Measurements from ENCODE around the gene LAMC3.

LAMC3 gene

DNA sequence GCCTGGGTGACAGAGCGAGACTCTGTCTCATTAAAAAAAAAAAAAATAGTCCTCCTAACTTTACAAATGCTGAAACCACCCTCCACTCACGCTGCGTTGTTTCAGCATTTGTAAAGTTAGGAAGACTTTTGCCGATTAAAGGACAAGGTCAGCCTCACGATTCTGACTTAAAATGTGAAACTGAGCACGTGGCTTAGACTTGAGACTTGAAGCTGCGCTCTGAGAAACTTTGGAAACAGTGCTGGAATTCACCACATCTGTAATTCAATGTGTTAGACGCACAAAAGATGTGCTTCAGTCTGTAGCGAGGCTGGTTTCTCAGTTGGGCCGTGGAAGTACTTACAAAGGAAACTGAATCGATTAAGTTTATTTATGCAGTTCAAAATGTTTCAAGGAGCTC is 25.0 kb upstream of the LAMC3 start:
- WGBS (ENCODE audit: insufficient coverage): 95% methylated on average over 10 of the region's 11 CpGs
- CTCF ChIA-PET: interaction anchor here (0.8 to 2.4 kb wide), 3 partner anchors 14 to 113 kb away, joined by 3 to 9 read pairs (median 4); no protein-coding TSS in a partner anchor

DNA sequence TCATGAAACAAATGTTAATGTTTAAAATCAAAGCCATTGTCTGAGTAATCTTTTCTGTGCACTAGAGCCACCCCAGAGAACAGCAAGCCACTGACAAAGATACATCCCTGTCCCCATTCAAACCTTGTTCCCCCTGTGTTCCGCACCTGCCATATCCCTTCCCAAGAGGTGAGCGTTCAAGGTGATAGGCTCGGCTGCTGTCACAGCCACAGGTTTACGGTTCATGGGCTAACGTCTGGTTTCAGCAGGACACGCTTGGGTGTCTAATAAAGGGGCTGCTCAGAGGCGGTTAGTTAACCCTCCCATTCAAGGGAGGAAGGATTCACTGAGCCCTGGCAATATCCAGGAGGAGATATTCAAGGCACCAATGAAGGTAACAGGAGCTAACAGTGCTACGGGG is 24.5 kb upstream of the LAMC3 start:
- Histone ChIP-seq H3K27ac (ENCODE audit: insufficient read depth in 1 of 2, low read depth in 1 of 2, low read length in 2 of 2, poor library complexity in 1 of 2, severe bottlenecking in 2 of 2) (no peak overlapping the region), H3K4me1 (ENCODE audit: control extremely low read depth in 1 of 4, control insufficient read depth in 4 of 4, insufficient read depth in 4 of 4, low read length in 3 of 4) (peaks cover 0 to 24% (median 15%) of the 10 kb centered on the region in 4 experiments), H3K36me3 (ENCODE audit: control insufficient read depth in 4 of 4, insufficient read depth in 4 of 4, low read length in 3 of 4) (no peaks in the 10 kb centered on the region), H3K27me3 (replicated peaks in 2 of 5; ENCODE audit: control insufficient read depth in 4 of 5, insufficient read depth in 5 of 5, low read length in 4 of 5) (peaks cover 0 to 3% (median 0%) of the 10 kb centered on the region in 5 experiments), H3K4me3 (ENCODE audit: control insufficient read depth in 1 of 7, extremely low read depth in 1 of 7, insufficient read depth in 4 of 7, low read depth in 2 of 7, low read length in 6 of 7) (no peak overlapping the region), H3K9me3 (ENCODE audit: control extremely low read depth in 1 of 5, control insufficient read depth in 4 of 5, insufficient read depth in 2 of 5, low read depth in 1 of 5, low read length in 4 of 5) (no peaks in the 10 kb centered on the region)
- 96% methylated on average over 8 of the region's 8 CpGs for WGBS (ENCODE audit: insufficient coverage)
- ChIA-PET CTCF (interaction anchor here (0.8 to 2.0 kb wide), 3 partner anchors 14 to 113 kb away, joined by 3 to 6 read pairs (median 4); no protein-coding TSS in a partner anchor), POLR2A (no interaction called here)
- DNase-seq: no peak

More for the DNA sequence above, 25.0 kb upstream of the LAMC3 start:
- H3K9me3 ChIP-seq (ENCODE audit: control extremely low read depth in 1 of 5, control insufficient read depth in 4 of 5, insufficient read depth in 2 of 5, low read depth in 1 of 5, low read length in 4 of 5): no peaks in the 10 kb centered on the region
- peaks cover 0 to 24% (median 15%) of the 10 kb centered on the region in 4 experiments for H3K4me1 ChIP-seq (ENCODE audit: control extremely low read depth in 1 of 4, control insufficient read depth in 4 of 4, insufficient read depth in 4 of 4, low read length in 3 of 4)
- H3K36me3 ChIP-seq (ENCODE audit: control insufficient read depth in 4 of 4, insufficient read depth in 4 of 4, low read length in 3 of 4): no peaks in the 10 kb centered on the region
- DNase-seq: no peak
- POLR2A ChIA-PET: no interaction called here
- peaks cover 0 to 3% (median 0%) of the 10 kb centered on the region in 5 experiments for H3K27me3 ChIP-seq (replicated peaks in 2 of 5; ENCODE audit: control insufficient read depth in 4 of 5, insufficient read depth in 5 of 5, low read length in 4 of 5)
- no peak overlapping the region for H3K27ac ChIP-seq (ENCODE audit: insufficient read depth in 1 of 2, low read depth in 1 of 2, low read length in 2 of 2, poor library complexity in 1 of 2, severe bottlenecking in 2 of 2)
- no peak overlapping the region for H3K4me3 ChIP-seq (ENCODE audit: control insufficient read depth in 1 of 7, extremely low read depth in 1 of 7, insufficient read depth in 4 of 7, low read depth in 2 of 7, low read length in 6 of 7)

DNA sequence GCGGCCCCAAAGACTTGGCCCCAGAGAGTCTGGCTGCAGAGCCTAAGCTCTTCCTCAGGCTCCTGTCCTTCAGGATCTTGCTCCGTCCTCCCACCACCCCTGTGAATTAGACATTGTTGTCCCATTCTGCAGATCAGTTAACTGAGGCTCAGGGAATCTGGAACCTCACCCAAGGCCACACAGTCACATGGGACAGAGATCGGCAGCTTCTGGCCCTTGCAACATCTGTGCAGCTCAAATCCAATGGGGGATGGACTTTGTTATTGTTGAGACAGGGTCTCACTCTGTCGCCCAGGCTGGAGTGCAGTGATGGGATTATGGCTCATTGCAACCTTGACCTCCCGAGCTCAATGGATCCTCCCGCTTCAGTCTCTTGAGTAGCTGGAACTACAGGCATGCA is 23.9 kb upstream of the LAMC3 start:
- ChIA-PET POLR2A (interaction anchor here (0.6 kb wide), 1 partner anchor 116 kb away, joined by 3 read pairs; no protein-coding TSS in a partner anchor), CTCF (interaction anchor here (1.3 to 2.0 kb wide), 2 partner anchors 13 to 114 kb away, joined by 4 to 6 read pairs; no protein-coding TSS in a partner anchor)
- no peaks in the 10 kb centered on the region for H3K9me3 ChIP-seq (ENCODE audit: control extremely low read depth in 1 of 5, control insufficient read depth in 4 of 5, insufficient read depth in 2 of 5, low read depth in 1 of 5, low read length in 4 of 5)
- H3K4me1 ChIP-seq (ENCODE audit: control extremely low read depth in 1 of 4, control insufficient read depth in 4 of 4, insufficient read depth in 4 of 4, low read length in 3 of 4): peaks cover 0 to 20% (median 15%) of the 10 kb centered on the region in 4 experiments
- no peak for DNase-seq
- WGBS (ENCODE audit: insufficient coverage): 100% methylated on average over 6 of the region's 6 CpGs
- no peak overlapping the region for H3K27ac ChIP-seq (ENCODE audit: insufficient read depth in 1 of 2, low read depth in 1 of 2, low read length in 2 of 2, poor library complexity in 1 of 2, severe bottlenecking in 2 of 2)
- peaks cover 0 to 3% (median 0%) of the 10 kb centered on the region in 5 experiments for H3K27me3 ChIP-seq (replicated peaks in 2 of 5; ENCODE audit: control insufficient read depth in 4 of 5, insufficient read depth in 5 of 5, low read length in 4 of 5)
- H3K36me3 ChIP-seq (ENCODE audit: control insufficient read depth in 4 of 4, insufficient read depth in 4 of 4, low read length in 3 of 4): no peaks in the 10 kb centered on the region
- no peak overlapping the region for H3K4me3 ChIP-seq (ENCODE audit: control insufficient read depth in 1 of 7, extremely low read depth in 1 of 7, insufficient read depth in 4 of 7, low read depth in 2 of 7, low read length in 6 of 7)

DNA sequence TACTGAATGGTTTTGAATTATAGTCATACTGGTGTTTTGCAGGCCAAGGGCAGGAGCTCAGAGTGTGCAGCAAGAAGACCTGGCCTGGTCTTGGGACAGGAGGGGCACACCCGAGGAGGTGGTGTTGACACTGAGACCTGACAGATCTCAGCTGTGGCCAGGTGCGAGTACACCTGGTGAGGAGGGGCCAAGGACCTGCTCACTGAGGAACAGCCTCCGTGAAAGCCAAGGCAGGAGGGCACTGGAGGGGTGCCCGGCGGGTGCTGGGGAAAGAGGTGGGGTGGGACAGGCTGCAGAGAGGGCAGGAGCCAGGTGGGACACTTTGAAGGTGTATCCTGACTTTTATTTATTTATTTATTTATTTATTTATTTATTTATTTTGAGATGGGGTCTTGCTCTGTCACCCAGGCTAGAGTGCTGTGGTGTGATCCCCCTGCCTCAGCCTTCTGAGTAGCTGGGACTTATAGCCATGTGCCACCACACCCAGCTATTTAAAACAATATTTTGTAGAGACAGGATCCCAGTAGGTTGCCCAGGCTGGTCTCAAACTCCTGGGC is 23.3 kb upstream of the LAMC3 start:
- Histone ChIP-seq H3K4me1 (ENCODE audit: control extremely low read depth in 1 of 4, control insufficient read depth in 4 of 4, insufficient read depth in 4 of 4, low read length in 3 of 4) (peaks cover 0 to 18% (median 8%) of the 10 kb centered on the region in 4 experiments), H3K27ac (ENCODE audit: insufficient read depth in 1 of 2, low read depth in 1 of 2, low read length in 2 of 2, poor library complexity in 1 of 2, severe bottlenecking in 2 of 2) (no peak overlapping the region), H3K9me3 (ENCODE audit: control extremely low read depth in 1 of 5, control insufficient read depth in 4 of 5, insufficient read depth in 2 of 5, low read depth in 1 of 5, low read length in 4 of 5) (no peaks in the 10 kb centered on the region), H3K36me3 (ENCODE audit: control insufficient read depth in 4 of 4, insufficient read depth in 4 of 4, low read length in 3 of 4) (no peaks in the 10 kb centered on the region), H3K4me3 (ENCODE audit: control insufficient read depth in 1 of 7, extremely low read depth in 1 of 7, insufficient read depth in 4 of 7, low read depth in 2 of 7, low read length in 6 of 7) (no peak overlapping the region), H3K27me3 (replicated peaks in 2 of 5; ENCODE audit: control insufficient read depth in 4 of 5, insufficient read depth in 5 of 5, low read length in 4 of 5) (peaks cover 0 to 3% (median 0%) of the 10 kb centered on the region in 5 experiments)
- ChIA-PET CTCF (interaction anchor here (2.0 to 2.5 kb wide), 2 partner anchors 13 to 116 kb away, joined by 6 to 10 read pairs; no protein-coding TSS in a partner anchor), POLR2A (no interaction called here)
- WGBS (ENCODE audit: insufficient coverage): 96% methylated on average over 5 of the region's 5 CpGs
- no peak for DNase-seq

DNA sequence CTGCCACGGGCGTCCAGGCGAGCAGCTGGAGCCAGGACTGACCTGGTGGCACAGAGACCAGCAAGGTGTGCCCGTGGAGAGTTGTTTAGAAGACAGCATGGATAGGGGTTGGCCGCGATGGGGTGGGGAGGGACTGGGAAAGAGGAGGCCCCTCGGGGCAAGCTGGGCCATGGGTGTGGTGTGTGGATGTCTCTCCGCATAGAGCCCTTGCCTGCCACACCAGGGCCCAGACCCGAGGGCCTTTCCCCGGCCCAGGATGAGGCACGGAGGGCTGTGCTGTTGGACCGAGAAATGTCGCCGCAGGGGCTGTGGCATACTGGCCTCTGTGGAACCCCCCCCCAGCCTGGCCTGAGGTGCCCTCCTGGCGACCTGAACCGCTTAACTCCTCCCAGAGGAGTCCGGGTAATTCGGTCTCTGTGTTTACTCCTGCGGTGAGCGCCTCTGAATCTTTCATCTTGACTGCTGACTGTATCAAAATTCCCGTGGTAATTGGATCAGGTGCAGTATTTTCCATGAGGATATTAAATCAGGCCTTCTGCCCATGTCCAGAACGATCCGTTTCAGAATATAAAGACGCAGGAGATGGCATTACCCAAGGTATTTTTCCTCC is 22.5 kb upstream of the LAMC3 start:
- H3K36me3 ChIP-seq (ENCODE audit: control insufficient read depth in 4 of 4, insufficient read depth in 4 of 4, low read length in 3 of 4): no peaks in the 10 kb centered on the region
- WGBS (ENCODE audit: insufficient coverage): 92% methylated on average over 24 of the region's 24 CpGs
- no peak overlapping the region for H3K4me3 ChIP-seq (ENCODE audit: control insufficient read depth in 1 of 7, extremely low read depth in 1 of 7, insufficient read depth in 4 of 7, low read depth in 2 of 7, low read length in 6 of 7)
- POLR2A ChIA-PET: no interaction called here
- peaks cover 0 to 12% (median 1%) of the 10 kb centered on the region in 4 experiments for H3K4me1 ChIP-seq (ENCODE audit: control extremely low read depth in 1 of 4, control insufficient read depth in 4 of 4, insufficient read depth in 4 of 4, low read length in 3 of 4)
- no peaks in the 10 kb centered on the region for H3K9me3 ChIP-seq (ENCODE audit: control extremely low read depth in 1 of 5, control insufficient read depth in 4 of 5, insufficient read depth in 2 of 5, low read depth in 1 of 5, low read length in 4 of 5)
- H3K27me3 ChIP-seq (replicated peaks in 2 of 5; ENCODE audit: control insufficient read depth in 4 of 5, insufficient read depth in 5 of 5, low read length in 4 of 5): peaks cover 0 to 3% (median 0%) of the 10 kb centered on the region in 5 experiments
- CTCF ChIA-PET: interaction anchor here (2.0 to 2.5 kb wide), 2 partner anchors 12 to 117 kb away, joined by 6 to 10 read pairs; no protein-coding TSS in a partner anchor
- no peak for DNase-seq
- no peak overlapping the region for H3K27ac ChIP-seq (ENCODE audit: insufficient read depth in 1 of 2, low read depth in 1 of 2, low read length in 2 of 2, poor library complexity in 1 of 2, severe bottlenecking in 2 of 2)

DNA sequence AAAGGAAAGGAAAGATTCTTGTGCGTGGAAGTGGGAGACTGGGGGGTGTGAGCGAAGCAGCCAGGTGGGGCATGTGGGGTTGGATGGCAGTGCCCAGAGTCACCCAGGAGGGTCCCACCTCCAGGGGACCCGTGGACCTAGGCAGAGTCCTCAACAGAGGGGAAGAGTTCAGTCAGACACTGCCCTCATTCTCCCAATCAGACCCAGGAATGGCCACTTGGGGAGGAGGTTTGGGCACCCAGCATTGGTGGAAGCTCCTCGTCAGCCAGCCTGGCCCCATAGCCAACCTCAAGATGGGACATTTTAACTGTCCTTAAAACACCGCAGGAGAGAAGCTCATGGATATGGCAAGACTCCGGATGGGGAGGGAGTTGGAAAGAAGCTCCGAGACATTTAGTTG is 21.9 kb upstream of the LAMC3 start:
- 92% methylated on average over 6 of the region's 7 CpGs for WGBS (ENCODE audit: insufficient coverage)
- no peaks in the 10 kb centered on the region for H3K36me3 ChIP-seq (ENCODE audit: control insufficient read depth in 4 of 4, insufficient read depth in 4 of 4, low read length in 3 of 4)
- no peak for DNase-seq
- H3K4me1 ChIP-seq (ENCODE audit: control extremely low read depth in 1 of 4, control insufficient read depth in 4 of 4, insufficient read depth in 4 of 4, low read length in 3 of 4): peaks cover 0 to 6% (median 0%) of the 10 kb centered on the region in 4 experiments
- H3K4me3 ChIP-seq (ENCODE audit: control insufficient read depth in 1 of 7, extremely low read depth in 1 of 7, insufficient read depth in 4 of 7, low read depth in 2 of 7, low read length in 6 of 7): no peak overlapping the region
- H3K27me3 ChIP-seq (replicated peaks in 2 of 5; ENCODE audit: control insufficient read depth in 4 of 5, insufficient read depth in 5 of 5, low read length in 4 of 5): peaks cover 0 to 3% (median 0%) of the 10 kb centered on the region in 5 experiments
- no peaks in the 10 kb centered on the region for H3K9me3 ChIP-seq (ENCODE audit: control extremely low read depth in 1 of 5, control insufficient read depth in 4 of 5, insufficient read depth in 2 of 5, low read depth in 1 of 5, low read length in 4 of 5)
- POLR2A ChIA-PET: no interaction called here
- no peak overlapping the region for H3K27ac ChIP-seq (ENCODE audit: insufficient read depth in 1 of 2, low read depth in 1 of 2, low read length in 2 of 2, poor library complexity in 1 of 2, severe bottlenecking in 2 of 2)
- CTCF ChIA-PET: interaction anchor here (0.8 to 2.5 kb wide), 2 partner anchors 23 to 117 kb away, joined by 4 to 10 read pairs; no protein-coding TSS in a partner anchor

Measured in common myeloid progenitor, CD34-positive (primary cell).